Stimulated activated CD4-positive, alpha-beta T cell treated with anti-CD3 and anti-CD28 coated beads, Interleukin-12 subunit alpha, Interleukin-12 subunit beta, amount 100 ng/mL, for 24 hours (primary cell): Measurements from ENCODE around the gene SELENON.

Source experiments
- DNase-seq, 2 experiments: peaks; one replicate each; pipeline ENCODE4 v3.0.0-alpha.2; 2020; ENCODE audit warnings: low read depth in 2 of 2

Gene SELENON

GRCh38 chr1:25864434-25864833 lies 64.4 kb downstream of the SELENON start:
- no peak for DNase-seq

- DNase-seq, result no peak
Measured at GRCh38 chr1:25866288-25866687, 66.3 kb downstream of the SELENON start.

GRCh38 chr1:25867210-25867991 lies 67.4 kb downstream of the SELENON start:
- DNase-seq, result no peak
